Loucy (cell line): ENCODE data around the gene NDUFB7.

Source experiments
- H2AFZ ChIP-seq: fragments of 200-600 bp; sonication (generic); 2 replicates; pipeline ENCODE4 v1.6.0; 2016; ENCODE audit warnings: antibody characterized with exemption, mild to moderate bottlenecking, low read length, moderate library complexity
- H3F3A ChIP-seq: fragments of 200-600 bp; 2 replicates; pipeline ENCODE4 v1.6.0; 2016; ENCODE audit warnings: antibody characterized with exemption, low read depth, mild to moderate bottlenecking
- H3K27me3 ChIP-seq: fragments of 200-600 bp; sonication (generic); 2 replicates; pipeline ENCODE4 v1.6.1; 2014; ENCODE audit warnings: low read length, mild to moderate bottlenecking; ENCODE audit not compliant: insufficient read depth, poor library complexity, severe bottlenecking
- H3K36me3 ChIP-seq: fragments of 200-600 bp; sonication (generic); 2 replicates; pipeline ENCODE4 v1.6.1; 2016; ENCODE audit warnings: low read length; ENCODE audit not compliant: insufficient read depth
- H3K4me1 ChIP-seq: fragments of 200-600 bp; sonication (generic); 2 replicates; pipeline ENCODE4 v1.5.1; 2014; ENCODE audit warnings: low read length, mild to moderate bottlenecking; ENCODE audit not compliant: insufficient read depth, poor library complexity, severe bottlenecking
- H3K4me2 ChIP-seq: fragments of 200-600 bp; sonication (generic); 2 replicates; pipeline ENCODE4 v1.6.0; 2014; ENCODE audit warnings: antibody characterized with exemption, low read length, low read depth, mild to moderate bottlenecking; ENCODE audit not compliant: poor library complexity, severe bottlenecking
- H3K4me3 ChIP-seq: fragments of 200-600 bp; sonication (generic); 2 replicates; pipeline ENCODE4 v1.5.1; 2014; ENCODE audit warnings: low read length, mild to moderate bottlenecking, mixed read lengths; ENCODE audit not compliant: poor library complexity, severe bottlenecking
- H3K79me2 ChIP-seq: fragments of 200-600 bp; sonication (generic); 2 replicates; pipeline ENCODE4 v1.6.1; 2014; ENCODE audit warnings: low read length; ENCODE audit not compliant: insufficient read depth
- H3K9ac ChIP-seq: fragments of 200-600 bp; sonication (generic); 2 replicates; pipeline ENCODE4 v1.6.0; 2014; ENCODE audit warnings: mild to moderate bottlenecking, low read depth, low read length, moderate library complexity; ENCODE audit not compliant: poor library complexity, severe bottlenecking
- H3K9me2 ChIP-seq: fragments of 200-600 bp; sonication (generic); replicated peaks from 2 replicates; pipeline ENCODE4 v1.6.1; 2016; ENCODE audit warnings: low read depth, low read length, mixed read lengths
- H3K9me3 ChIP-seq: fragments of 200-600 bp; sonication (generic); 2 replicates; pipeline ENCODE4 v1.6.1; 2014; ENCODE audit warnings: mild to moderate bottlenecking, antibody characterized with exemption, low read length, low read depth; ENCODE audit not compliant: insufficient read depth
- H4K20me1 ChIP-seq: fragments of 200-600 bp; sonication (generic); 2 replicates; pipeline ENCODE4 v1.6.0; 2014; ENCODE audit warnings: antibody characterized with exemption, low read length, mild to moderate bottlenecking; ENCODE audit not compliant: insufficient read depth, poor library complexity, severe bottlenecking
- CTCF ChIP-seq: fragments of 200-600 bp; sonication (generic); conservative IDR thresholded peaks from 2 replicates; pipeline ENCODE4 v1.5.1; 2014; ENCODE audit warnings: mild to moderate bottlenecking, antibody characterized with exemption, low read length
- EZH2phosphoT487 ChIP-seq: fragments of 200-600 bp; IDR thresholded peaks from 2 replicates; pipeline ENCODE4 v1.6.1; 2018; ENCODE audit warnings: antibody characterized with exemption, mild to moderate bottlenecking, moderate library complexity, borderline replicate concordance

The NDUFB7 gene

DNA sequence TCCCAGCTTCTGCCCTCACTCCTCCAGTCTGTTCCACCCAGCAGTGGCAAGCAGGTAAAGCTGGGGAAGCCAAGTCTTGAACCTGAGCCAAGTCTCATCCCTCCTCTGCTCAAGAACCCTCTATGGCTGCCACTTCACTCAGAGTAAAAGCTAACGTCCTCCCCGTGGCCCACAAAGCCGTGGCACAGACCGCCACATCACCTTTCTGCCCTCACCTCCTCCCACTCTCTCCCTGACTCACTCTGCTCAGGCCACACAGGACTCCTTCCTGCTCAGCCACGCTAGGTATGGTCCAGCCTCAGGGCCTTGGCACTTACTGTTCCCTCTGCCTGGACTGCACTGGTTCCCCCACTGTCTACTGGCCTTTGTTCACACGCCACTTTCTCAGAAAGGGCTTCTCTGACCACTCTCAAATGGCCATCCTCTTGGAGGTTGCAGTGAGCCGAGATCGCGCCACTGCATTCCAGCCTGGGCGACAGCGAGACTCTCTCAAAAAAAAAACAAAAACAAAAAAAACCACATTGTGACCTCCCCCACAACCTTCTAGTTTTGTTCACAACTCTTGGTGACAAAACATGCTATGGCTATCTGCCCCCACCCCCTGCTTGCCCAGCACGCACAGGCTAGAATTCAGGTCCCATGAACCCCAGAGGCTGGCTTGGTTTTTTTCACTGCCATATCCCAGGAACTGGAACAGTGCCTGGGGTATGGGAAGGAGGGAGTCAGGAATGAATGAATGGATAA is 15.8 kb downstream of the NDUFB7 start:
- Histone ChIP-seq H3K4me2 (no peak overlapping the region), H3F3A (no peaks in the 10 kb centered on the region), H3K9me2 (no peaks in the 10 kb centered on the region), H3K9me3 (no peaks in the 10 kb centered on the region), H3K9ac (no peak overlapping the region), H3K4me1 (peaks cover 3% of the 10 kb centered on the region), H3K4me3 (no peak overlapping the region), H2AFZ (no peak overlapping the region), H4K20me1 (peaks cover 13% of the 10 kb centered on the region), H3K27me3 (no peaks in the 10 kb centered on the region), H3K36me3 (no peaks in the 10 kb centered on the region), H3K79me2 (peaks cover 48% of the 10 kb centered on the region; the same call in 1 of the 2 replicates)
- TF ChIP-seq CTCF: no peak
- no peak for TF ChIP-seq EZH2phosphoT487

DNA sequence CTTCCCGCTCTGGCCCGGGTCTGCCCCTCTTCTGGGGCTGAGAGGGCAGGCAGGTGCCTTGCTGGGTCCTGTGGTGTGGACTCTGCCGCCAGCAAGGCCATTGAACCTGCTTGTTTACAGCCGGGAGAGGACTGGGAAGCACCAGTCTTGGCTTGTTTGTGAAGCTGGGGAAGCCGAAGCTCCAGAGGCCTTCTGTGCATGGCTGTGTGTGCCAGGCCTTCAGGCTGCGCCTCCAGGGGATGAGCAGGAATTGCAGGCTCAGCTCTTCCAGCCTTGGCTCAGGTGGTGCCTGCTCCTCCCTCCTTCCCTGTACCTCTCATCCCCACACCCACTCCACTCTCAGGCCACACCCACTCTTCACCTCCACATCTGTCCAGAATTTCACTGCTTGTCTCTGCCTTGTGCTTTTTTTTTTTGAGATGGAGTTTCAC is 17.5 kb downstream of the NDUFB7 start:
- TF ChIP-seq EZH2phosphoT487 (no peak), CTCF (no peak)
- peaks cover 3% of the 10 kb centered on the region for H3K4me1 ChIP-seq
- no peaks in the 10 kb centered on the region for H3K27me3 ChIP-seq
- no peaks in the 10 kb centered on the region for H3K9me2 ChIP-seq
- H3K9ac ChIP-seq: no peak overlapping the region
- no peak overlapping the region for H3K4me3 ChIP-seq
- H3F3A ChIP-seq: no peaks in the 10 kb centered on the region
- H3K4me2 ChIP-seq: no peak overlapping the region
- peaks cover 40% of the 10 kb centered on the region; the same call in 1 of the 2 replicates for H3K79me2 ChIP-seq
- H3K9me3 ChIP-seq: no peaks in the 10 kb centered on the region
- no peak overlapping the region for H2AFZ ChIP-seq
- H3K36me3 ChIP-seq: peaks cover 6% of the 10 kb centered on the region; the same call in 1 of the 2 replicates
- no peaks in the 10 kb centered on the region for H4K20me1 ChIP-seq

- Histone ChIP-seq H3K9me3 (no peaks in the 10 kb centered on the region), H3K9me2 (no peaks in the 10 kb centered on the region), H3F3A (no peaks in the 10 kb centered on the region), H3K4me1 (peaks cover 3% of the 10 kb centered on the region), H3K36me3 (peaks cover 7% of the 10 kb centered on the region; the same call in 1 of the 2 replicates), H3K79me2 (peaks cover 38% of the 10 kb centered on the region; the same call in 1 of the 2 replicates), H2AFZ (no peak overlapping the region), H3K4me3 (no peak overlapping the region), H3K27me3 (no peaks in the 10 kb centered on the region), H4K20me1 (no peaks in the 10 kb centered on the region), H3K4me2 (no peak overlapping the region), H3K9ac (no peak overlapping the region)
- TF ChIP-seq CTCF: no peak
- no peak for TF ChIP-seq EZH2phosphoT487
Observed at GRCh38 chr19:14553939-14554243, 18.0 kb downstream of the NDUFB7 start.
